Urinary bladder (tissue), 4 donors: ENCODE data around the gene APIP. TPM values are rescaled to one million over a fixed set of nuclear protein-coding genes. Genes with fewer than 3 reads are reported as not detected.

Experiments used
- DNase-seq: peaks from one replicate; pipeline ENCODE4 v3.0.0-alpha.2; 2015; ENCODE audit errors: extremely low spot score
- H3K27ac ChIP-seq: one replicate; pipeline ENCODE4 v1.5.1; 2013; ENCODE audit warnings: low read depth, mild to moderate bottlenecking, moderate library complexity
- H3K36me3 ChIP-seq: one replicate; pipeline ENCODE4 v1.6.1; 2013; ENCODE audit warnings: mild to moderate bottlenecking, moderate library complexity; ENCODE audit not compliant: insufficient read depth
- H3K4me1 ChIP-seq: one replicate; pipeline ENCODE4 v1.6.1; 2013; ENCODE audit warnings: mild to moderate bottlenecking, moderate library complexity; ENCODE audit not compliant: insufficient read depth
- H3K4me3 ChIP-seq: one replicate; pipeline ENCODE4 v1.5.1; 2013; ENCODE audit warnings: low read depth, low read length
- WGBS: extraction: QIAGEN DNeasy Blood & Tissue Kit; methylation state at CpG from one replicate; pipeline ENCODE4 v1.1.7; 2013; 5-methylcytosine and 5-hydroxymethylcytosine counted together
- polyA plus RNA-seq: library from polyadenylated mRNA; stranded (reverse); fragments of 200-250 nt; gene quantifications from one replicate; pipeline ENCODE4 v1.2.3, GENCODE V29; 2013
- total RNA-seq: library from RNA; depleted of rRNA; stranded (reverse); fragments of >200 nt; gene quantifications from one replicate; pipeline ENCODE4 v1.2.3, GENCODE V29; 2014
- donor health status: healthy with polysubstance abuse.
- donor health status: healthy.

APIP gene, protein sequence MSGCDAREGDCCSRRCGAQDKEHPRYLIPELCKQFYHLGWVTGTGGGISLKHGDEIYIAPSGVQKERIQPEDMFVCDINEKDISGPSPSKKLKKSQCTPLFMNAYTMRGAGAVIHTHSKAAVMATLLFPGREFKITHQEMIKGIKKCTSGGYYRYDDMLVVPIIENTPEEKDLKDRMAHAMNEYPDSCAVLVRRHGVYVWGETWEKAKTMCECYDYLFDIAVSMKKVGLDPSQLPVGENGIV
- total RNA-seq (36.6 TPM), polyA plus RNA-seq (31.0 TPM)

DNA sequence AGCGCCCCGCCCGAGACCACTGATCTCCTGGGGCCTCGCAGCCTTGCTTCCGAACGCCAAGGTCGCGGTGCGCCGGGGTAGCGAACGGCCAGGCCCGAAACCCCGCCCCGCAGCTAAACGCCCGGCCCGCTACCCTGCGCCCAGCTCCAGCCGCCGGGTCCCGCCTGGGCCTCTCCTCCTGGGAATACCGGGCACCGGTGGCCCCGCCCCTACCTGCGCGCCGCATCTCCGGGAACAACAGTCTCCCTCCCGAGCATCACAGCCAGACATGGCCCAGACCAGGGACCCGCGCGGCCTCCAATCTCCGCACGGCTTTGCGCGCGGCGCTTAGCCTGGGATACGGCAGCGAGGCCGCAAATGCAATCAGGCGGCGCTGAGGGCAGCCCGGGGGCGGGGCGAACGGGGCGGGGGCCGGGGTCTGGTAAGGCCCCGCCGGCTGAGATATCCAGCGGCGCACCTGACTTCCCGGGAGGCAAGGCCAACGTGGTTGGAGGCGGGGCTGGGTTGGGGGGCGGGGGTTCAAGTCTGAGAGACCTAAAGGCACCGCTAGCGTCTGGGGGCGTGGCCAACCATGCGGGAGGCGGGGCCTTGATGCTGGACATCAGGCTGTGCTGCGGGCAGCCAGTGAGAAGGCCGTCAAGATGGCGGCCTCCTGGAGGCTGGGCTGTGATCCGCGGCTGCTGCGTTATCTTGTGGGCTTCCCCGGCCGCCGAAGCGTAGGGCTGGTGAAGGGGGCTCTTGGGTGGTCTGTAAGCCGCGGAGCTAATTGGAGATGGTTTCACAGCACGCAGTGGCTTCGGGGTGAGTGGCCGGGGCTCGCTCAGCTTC, at the start of gene APIP, which contains the start of gene PDHX:
APIP (minus strand) TSS at position 365 of the 828 bp plus-strand sequence; CDS start at position 270, 95 bp downstream.
PDHX (plus strand) TSS at position 604 of the 828 bp plus-strand sequence; CDS start at position 642, 38 bp downstream.
- Histone ChIP-seq H3K27ac (peak within 1 kb of the TSS; percentile 90), H3K36me3 (peaks cover 1% of the 10 kb centered on the region), H3K4me3 (peak within 1 kb of the TSS; percentile 68), H3K4me1 (no peaks in the 10 kb centered on the region)
- under 1% methylated on average over 79 of the region's 79 CpGs for WGBS
- DNase-seq, result peak; percentile 91

DNA sequence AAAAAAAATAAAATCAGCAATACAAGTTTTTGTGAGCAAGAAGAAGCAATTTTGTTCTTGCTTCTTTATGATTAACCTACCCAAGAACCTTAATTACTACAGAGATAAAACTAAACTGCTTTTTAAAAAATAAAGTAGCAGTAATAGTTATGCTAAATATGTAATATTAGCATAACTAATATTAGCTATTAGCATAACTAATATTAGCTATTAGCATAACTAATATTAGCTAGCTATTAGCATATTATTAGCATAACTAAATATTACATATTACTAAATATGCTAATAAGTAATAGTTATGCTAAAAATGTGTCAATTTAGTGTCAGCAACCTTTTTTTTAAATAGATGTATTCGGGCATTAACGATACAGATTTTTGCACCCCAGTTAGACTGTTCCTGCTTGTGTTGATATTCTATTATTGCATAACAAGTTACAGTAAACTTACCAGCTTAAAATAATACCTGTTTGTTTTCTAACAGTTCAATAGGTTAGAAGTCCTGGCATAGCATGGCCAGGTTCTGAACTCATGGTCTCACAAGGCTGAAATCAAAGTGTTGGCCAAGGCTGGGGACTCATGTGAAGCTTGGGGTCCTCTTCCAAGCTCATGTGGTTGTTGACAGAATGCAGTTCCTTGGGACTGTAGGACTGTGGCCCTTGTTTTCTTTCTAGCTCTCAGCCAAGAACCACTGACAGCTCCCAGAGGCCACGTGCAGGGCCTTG, 48.6 kb upstream of the APIP start:
- DNase-seq, result no peak
- Histone ChIP-seq H3K36me3 (no peaks in the 10 kb centered on the region), H3K4me3 (no peak overlapping the region), H3K4me1 (no peaks in the 10 kb centered on the region), H3K27ac (no peak overlapping the region)
- WGBS, result 83% methylated on average over 3 of the region's 3 CpGs

DNA sequence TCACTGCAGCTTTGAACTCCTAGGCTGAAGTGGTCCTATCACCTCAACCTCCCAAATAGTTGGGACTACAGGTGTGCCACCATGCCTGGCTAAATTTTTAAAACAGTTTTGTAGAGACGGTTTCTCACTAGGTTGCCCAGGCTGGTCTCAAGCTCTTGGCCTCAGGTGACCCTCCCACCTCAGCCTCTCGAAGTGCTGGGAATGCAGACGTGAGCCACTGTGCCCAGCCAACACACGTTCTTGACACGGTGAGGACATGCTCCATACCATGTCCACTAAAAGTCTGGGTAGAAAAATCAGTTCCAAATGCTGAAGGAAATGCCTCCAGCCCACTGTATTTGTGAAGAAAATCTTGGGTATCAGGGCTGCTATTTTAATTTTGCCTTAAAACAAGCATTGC, 47.2 kb upstream of the APIP start:
- peaks cover 2% of the 10 kb centered on the region for H3K36me3 ChIP-seq
- no peak overlapping the region for H3K27ac ChIP-seq
- DNase-seq, result no peak
- H3K4me3 ChIP-seq, result no peak overlapping the region
- WGBS, result 94% methylated on average over 5 of the region's 5 CpGs
- H3K4me1 ChIP-seq, result no peaks in the 10 kb centered on the region

DNA sequence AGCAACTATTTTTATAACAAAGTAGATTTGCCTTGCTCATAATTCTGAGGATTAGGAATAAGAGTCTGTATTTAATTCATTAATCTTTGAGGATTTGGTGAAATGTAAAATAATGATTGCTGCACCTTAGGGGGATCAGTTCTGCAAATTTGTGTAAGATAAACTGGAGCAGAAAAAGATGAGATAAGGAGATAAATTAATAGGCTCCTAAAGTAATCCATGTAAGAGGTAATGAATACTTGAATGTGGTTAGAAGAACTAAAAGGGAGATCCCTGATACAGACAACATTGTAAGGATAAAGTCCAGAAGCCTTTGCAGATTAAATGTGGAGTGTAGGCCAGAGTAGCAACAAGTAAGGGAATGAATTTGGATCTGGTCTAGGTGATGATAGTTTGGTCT, 45.9 kb upstream of the APIP start:
- Histone ChIP-seq H3K4me1 (no peaks in the 10 kb centered on the region), H3K36me3 (peaks cover 2% of the 10 kb centered on the region), H3K27ac (no peak overlapping the region), H3K4me3 (no peak overlapping the region)
- no peak for DNase-seq

DNA sequence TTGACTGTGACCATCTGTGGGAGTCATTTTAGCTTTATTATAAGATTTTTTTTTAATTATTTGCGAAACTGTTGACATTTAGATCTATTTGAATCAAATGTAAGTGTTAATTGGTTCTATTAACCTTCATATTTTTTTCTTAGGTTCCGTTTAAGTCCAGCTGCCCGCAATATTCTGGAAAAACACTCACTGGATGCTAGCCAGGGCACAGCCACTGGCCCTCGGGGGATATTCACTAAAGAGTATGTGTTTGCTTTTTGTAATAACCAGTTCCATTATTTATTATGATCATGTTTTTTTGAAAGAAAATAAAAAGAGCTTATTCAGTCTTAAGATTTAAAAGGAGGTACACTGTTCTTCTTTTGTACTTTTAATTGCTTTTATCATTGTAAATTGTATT, 44.1 kb upstream of the APIP start:
- Histone ChIP-seq H3K27ac (no peak overlapping the region), H3K36me3 (peaks cover 2% of the 10 kb centered on the region), H3K4me3 (no peak overlapping the region), H3K4me1 (no peaks in the 10 kb centered on the region)
- 45% methylated on average over 4 of the region's 4 CpGs for WGBS
- DNase-seq, result no peak

DNA sequence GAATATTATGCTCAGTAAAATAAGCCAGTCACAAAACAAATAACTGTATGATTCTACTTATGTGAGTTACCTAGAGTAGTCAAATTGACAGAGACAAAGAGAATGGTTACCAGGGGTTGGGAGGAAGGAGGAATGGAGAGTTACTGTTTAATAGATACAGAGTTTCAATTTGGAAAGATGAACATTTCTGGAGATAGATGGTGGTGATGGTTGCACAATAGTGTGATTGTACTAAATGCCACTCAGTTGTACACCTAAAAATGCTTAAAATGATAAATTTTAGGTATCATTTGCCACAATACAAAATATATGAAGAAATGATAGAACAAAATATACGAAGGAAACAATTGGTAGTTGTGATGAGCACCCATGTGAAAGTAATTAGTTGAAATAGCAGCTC, 43.6 kb upstream of the APIP start:
- H3K27ac ChIP-seq, result no peak overlapping the region
- no peak overlapping the region for H3K4me3 ChIP-seq
- H3K36me3 ChIP-seq, result peaks cover 2% of the 10 kb centered on the region
- H3K4me1 ChIP-seq, result no peaks in the 10 kb centered on the region
- WGBS, result 99% methylated on average over 1 of the region's 1 CpG
- no peak for DNase-seq

DNA sequence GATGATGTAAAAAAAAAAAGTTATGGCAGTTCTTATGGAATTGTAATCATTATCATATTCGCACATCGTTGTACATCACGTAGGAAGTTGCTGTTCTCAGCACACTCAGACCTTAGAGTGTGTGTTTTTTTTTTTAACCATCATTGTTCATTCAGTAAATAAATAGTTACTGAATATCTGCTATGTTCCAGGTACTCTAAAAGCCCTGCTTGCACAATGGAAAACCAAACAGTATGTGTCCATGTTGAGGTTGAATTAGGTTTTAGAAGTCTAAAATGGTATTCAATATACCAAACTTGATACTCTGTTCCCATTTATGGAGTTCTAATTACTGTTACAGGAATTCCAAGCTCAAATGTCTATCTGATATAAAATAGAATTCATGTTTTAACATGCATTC, 41.4 kb upstream of the APIP start:
- Histone ChIP-seq H3K27ac (no peak overlapping the region), H3K4me3 (no peak overlapping the region), H3K36me3 (peaks cover 2% of the 10 kb centered on the region), H3K4me1 (no peaks in the 10 kb centered on the region)
- DNase-seq, result no peak
- 96% methylated on average over 3 of the region's 3 CpGs for WGBS

DNA sequence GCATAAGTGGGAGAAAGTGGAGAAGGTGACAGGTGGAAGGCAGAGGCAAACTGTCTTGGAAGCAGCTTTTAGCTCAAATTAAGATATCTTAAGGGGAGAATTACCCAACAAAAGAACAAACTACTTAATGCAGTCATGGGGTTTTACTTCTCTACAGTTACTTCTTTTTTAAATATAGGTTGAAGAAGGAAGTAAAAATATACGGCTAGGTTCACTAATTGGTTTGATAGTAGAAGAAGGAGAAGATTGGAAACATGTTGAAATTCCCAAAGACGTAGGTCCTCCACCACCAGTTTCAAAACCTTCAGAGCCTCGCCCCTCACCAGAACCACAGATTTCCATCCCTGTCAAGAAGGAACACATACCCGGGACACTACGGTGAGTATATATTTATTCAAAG, 41.0 kb upstream of the APIP start:
- H3K4me3 ChIP-seq, result no peak overlapping the region
- 91% methylated on average over 5 of the region's 5 CpGs for WGBS
- no peak overlapping the region for H3K27ac ChIP-seq
- H3K4me1 ChIP-seq, result no peaks in the 10 kb centered on the region
- DNase-seq, result no peak
- peaks cover 2% of the 10 kb centered on the region for H3K36me3 ChIP-seq

DNA sequence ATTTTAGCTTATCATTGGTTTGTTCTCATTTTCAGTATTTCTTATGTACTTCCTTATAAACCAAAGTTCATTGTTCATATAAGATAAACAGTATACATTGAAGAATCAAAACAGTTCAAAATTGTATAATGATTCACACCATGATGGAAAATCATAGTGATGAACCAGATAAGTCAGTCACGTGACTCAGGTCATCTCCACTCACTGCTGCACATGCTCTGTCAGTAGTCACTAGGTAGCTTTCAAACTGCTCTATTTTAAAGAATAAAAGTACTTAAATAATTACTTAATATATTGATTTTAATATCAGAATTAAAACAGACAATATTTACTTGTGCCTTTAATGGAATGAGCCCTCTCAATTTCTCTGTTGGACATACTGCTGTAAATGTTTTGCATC, 37.8 kb upstream of the APIP start:
- no peak for DNase-seq
- 88% methylated on average over 1 of the region's 1 CpG for WGBS
- H3K4me3 ChIP-seq, result no peak overlapping the region
- H3K27ac ChIP-seq, result no peak overlapping the region
- H3K4me1 ChIP-seq, result no peaks in the 10 kb centered on the region
- H3K36me3 ChIP-seq, result no peaks in the 10 kb centered on the region

DNA sequence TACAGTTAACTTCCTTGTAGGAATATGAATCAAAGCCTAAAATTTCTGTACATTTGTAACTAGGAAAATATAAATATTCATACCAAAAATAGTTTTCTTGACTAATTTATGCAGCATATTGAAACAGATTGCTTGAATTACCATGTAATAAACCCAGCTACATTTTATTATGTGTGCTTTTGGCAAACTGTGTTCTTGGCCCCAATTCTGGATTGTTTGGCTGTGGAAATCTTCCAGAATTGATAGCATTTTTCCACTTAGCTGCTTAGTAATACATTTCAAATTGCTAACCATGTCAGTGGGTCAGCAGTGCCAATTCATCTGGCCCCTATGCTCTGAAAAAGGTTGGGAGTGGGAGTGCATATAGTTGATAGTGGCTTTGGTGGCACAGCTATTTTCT, 32.5 kb upstream of the APIP start:
- no peak for DNase-seq

DNA sequence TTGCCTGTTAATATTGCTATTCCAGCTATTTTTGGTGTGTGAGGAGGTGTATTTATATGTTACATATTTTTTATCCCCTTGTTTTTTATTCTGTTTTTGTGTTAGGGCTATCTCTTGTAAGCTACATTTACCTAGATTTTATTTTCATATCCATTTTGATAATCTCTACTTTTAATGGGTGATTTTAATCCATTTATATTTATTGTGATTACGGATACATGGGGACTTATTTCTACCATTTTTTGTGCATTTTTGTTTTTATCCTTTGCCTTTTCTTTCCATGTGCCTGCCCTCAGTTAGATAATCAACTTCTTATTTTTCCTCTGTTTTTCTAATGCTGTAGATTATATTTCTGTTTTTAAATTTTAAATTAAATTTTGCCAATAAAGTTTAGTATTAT, 28.5 kb upstream of the APIP start:
- DNase-seq, result no peak
- 100% methylated on average over 1 of the region's 1 CpG for WGBS
- Histone ChIP-seq H3K4me3 (no peak overlapping the region), H3K27ac (no peak overlapping the region), H3K36me3 (no peaks in the 10 kb centered on the region), H3K4me1 (no peaks in the 10 kb centered on the region)

More for the DNA sequence above, 32.5 kb upstream of the APIP start:
- no peaks in the 10 kb centered on the region for H3K4me1 ChIP-seq
- H3K36me3 ChIP-seq, result no peaks in the 10 kb centered on the region
- no peak overlapping the region for H3K27ac ChIP-seq
- H3K4me3 ChIP-seq, result no peak overlapping the region

DNA sequence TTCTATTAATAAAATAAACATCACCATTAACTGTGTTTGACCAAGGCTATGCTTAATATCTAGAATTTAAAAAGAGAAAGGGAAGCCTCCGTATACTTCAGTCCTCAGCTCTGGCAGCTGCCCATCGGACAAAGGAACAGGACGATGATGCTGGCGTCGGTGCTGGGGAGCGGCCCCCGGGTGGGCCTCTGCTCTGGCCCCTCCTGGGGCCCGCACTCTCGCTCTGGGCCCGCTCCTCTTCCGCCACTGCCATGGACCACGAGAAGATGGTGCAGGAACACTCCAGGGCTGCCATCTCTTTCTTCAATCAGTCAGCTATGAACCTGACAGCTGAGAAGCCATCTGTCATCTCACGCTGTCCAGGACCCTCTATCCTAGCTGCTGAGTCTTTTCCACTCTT, 25.5 kb upstream of the APIP start:
- WGBS, result 97% methylated on average over 13 of the region's 13 CpGs

DNA sequence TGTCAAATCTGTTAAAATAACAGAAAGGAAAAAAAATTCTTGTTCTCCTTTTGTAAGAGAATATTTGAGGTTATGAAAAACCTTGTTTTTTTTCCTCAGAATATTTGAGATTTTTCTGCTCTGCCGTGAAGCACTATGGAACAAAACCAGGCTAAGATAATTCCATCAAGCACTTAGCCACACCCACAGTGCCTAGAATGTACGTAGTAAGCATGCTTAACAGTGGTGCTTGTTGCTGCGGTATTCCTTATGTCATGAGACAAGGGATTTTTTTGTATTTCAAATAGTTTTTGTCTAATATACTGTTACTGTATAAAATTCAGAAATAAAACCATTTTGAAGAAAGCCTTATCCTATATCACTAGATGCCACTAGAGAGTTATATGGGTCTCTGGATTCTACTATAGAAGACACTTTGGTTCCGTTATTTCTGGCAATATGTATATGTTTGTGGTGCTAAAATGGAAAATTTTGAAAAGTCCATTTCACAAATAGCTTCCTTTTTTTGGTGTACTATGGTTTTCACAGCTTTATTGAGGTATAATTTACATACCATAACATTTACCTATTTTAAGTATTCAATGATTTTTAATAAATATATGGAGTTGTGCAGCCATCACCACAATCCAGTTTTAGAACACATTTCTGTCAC, 24.0 kb upstream of the APIP start:
- no peak overlapping the region for H3K27ac ChIP-seq
- no peak for DNase-seq
- 36% methylated on average over 4 of the region's 4 CpGs for WGBS

More for the DNA sequence above, 25.5 kb upstream of the APIP start:
- Histone ChIP-seq H3K4me1 (no peaks in the 10 kb centered on the region), H3K36me3 (no peaks in the 10 kb centered on the region), H3K27ac (no peak overlapping the region), H3K4me3 (no peak overlapping the region)
- no peak for DNase-seq

More for the DNA sequence above, 24.0 kb upstream of the APIP start:
- Histone ChIP-seq H3K36me3 (no peaks in the 10 kb centered on the region), H3K4me3 (no peak overlapping the region), H3K4me1 (no peaks in the 10 kb centered on the region)
